ENCODE data around the gene MMEL1.
"Not testable (repeated sequence)": the region's sequence is repeated elsewhere in the genome, so short reads cannot be mapped to it uniquely, and the experiment has no call there.

The MMEL1 gene

GRCh38 chr1:2573250-2573920 lies 59.4 kb downstream of the MMEL1 start:
- no peak for DNase-seq (ENCODE audit: low read depth)

GRCh38 chr1:2571348-2571747 lies 61.5 kb downstream of the MMEL1 start:
- no peak for DNase-seq (ENCODE audit: low read depth)

- DNase-seq (ENCODE audit: low read depth) = no peak
These were observed 62.5 kb downstream of the MMEL1 start for GRCh38 chr1:2570332-2570731.

- not testable (repeated sequence) for DNase-seq (ENCODE audit: low read depth)
These were observed 63.1 kb downstream of the MMEL1 start for GRCh38 chr1:2569703-2570102.

GRCh38 chr1:2569060-2569459 lies 63.8 kb downstream of the MMEL1 start:
- no peak for DNase-seq (ENCODE audit: low read depth)

- DNase-seq (ENCODE audit: low read depth) = not testable (repeated sequence)
These were observed 64.5 kb downstream of the MMEL1 start for GRCh38 chr1:2568187-2568816.

- no peak for DNase-seq (ENCODE audit: low read depth)
These were observed 65.6 kb downstream of the MMEL1 start for GRCh38 chr1:2567083-2567679.

- DNase-seq (ENCODE audit: low read depth) = no peak
These were observed 66.4 kb downstream of the MMEL1 start for GRCh38 chr1:2566101-2567045.

GRCh38 chr1:2564815-2565374 lies 67.9 kb downstream of the MMEL1 start:
- DNase-seq (ENCODE audit: low read depth) = no peak

GRCh38 chr1:2564006-2564814 lies 68.6 kb downstream of the MMEL1 start:
- no peak for DNase-seq (ENCODE audit: low read depth)

- no peak for DNase-seq (ENCODE audit: low read depth)
These were observed 69.6 kb downstream of the MMEL1 start for GRCh38 chr1:2563205-2563604.

- no peak for DNase-seq (ENCODE audit: low read depth)
These were observed 70.6 kb downstream of the MMEL1 start for GRCh38 chr1:2561898-2562895.

GRCh38 chr1:2561446-2561845 lies 71.4 kb downstream of the MMEL1 start:
- no peak for DNase-seq (ENCODE audit: low read depth)

- no peak for DNase-seq (ENCODE audit: low read depth)
These were observed 72.3 kb downstream of the MMEL1 start for GRCh38 chr1:2560299-2561073.

GRCh38 chr1:2559509-2560298 lies 73.1 kb downstream of the MMEL1 start:
- DNase-seq (ENCODE audit: low read depth) = no peak

- DNase-seq (ENCODE audit: low read depth) = no peak
These were observed 74.0 kb downstream of the MMEL1 start for GRCh38 chr1:2558861-2559260.

GRCh38 chr1:2558420-2558819 lies 74.4 kb downstream of the MMEL1 start:
- no peak for DNase-seq (ENCODE audit: low read depth)
